K562 (cell line): ENCODE measurements around the gene PLXDC2. TPM values are rescaled to one million over a fixed set of nuclear protein-coding genes. Genes with fewer than 3 reads are reported as not detected.

ENCODE experiments used
- ATAC-seq: fragments of 200-7000 bp; cut with Tn5 transposase; 3 replicates; pipeline ENCODE4 v1.9.1; 2020; ENCODE audit warnings: moderate library complexity
- BruUV-seq: library from RNA; stranded (reverse); fragments of 400-500 nt; replicated peaks from 2 replicates; lab custom pipeline; 2021; lab: Mats Ljungman, UMichigan
- CTCF ChIA-PET: fragments of 300-600 bp; formaldehyde crosslinking; extraction: SDS; loops from one replicate; lab custom pipeline; 2021; ENCODE audit warnings: low intra/inter-chr PET ratio; lab: Yijun Ruan, JAX
- POLR2A ChIA-PET: fragments of 300-600, 350-650 bp; sonication (Branson Sonifier 250); formaldehyde crosslinking; extraction: SDS; loops from one replicate; lab custom pipeline; 2021; ENCODE audit warnings: antibody characterized with exemption, inconsistent platforms; lab: Yijun Ruan, JAX
- DNase-seq, 4 experiments: peaks; one replicate each; pipeline versions ENCODE4 v3.0.0 to v3.0.0-alpha.2; 2011 to 2018; ENCODE audit warnings: low spot score in 3 of 4, mixed read lengths in 3 of 4; ENCODE audit errors: extremely low read depth in 1 of 4
- FAIRE-seq: peaks from 2 replicates; lab custom pipeline; 2011; peaks lifted over from hg19 to GRCh38; lab: Jason Lieb, UNC
- H2AFZ ChIP-seq: 2 replicates; pipeline ENCODE4 v1.6.0; 2011; ENCODE audit warnings: low read depth, low read length, control low read depth, inconsistent platforms
- H3K27ac ChIP-seq: fragments of 200-600 bp; 3 replicates; pipeline ENCODE4 v1.8.0; 2011; ENCODE audit warnings: low read depth, mild to moderate bottlenecking, control low read depth, inconsistent platforms, low read length, moderate library complexity, mixed read lengths; ENCODE audit errors: extremely low read depth
- H3K27me3 ChIP-seq, 2 experiments: fragments of 300-600 bp in 1 of 2; 2 replicates in 1 of 2; 3 replicates in 1 of 2; pipeline versions ENCODE4 v1.6.0 to v1.8.0; 2011; ENCODE audit warnings: inconsistent platforms in 2 of 2, low read length in 2 of 2, mild to moderate bottlenecking in 1 of 2, mixed read lengths in 1 of 2, moderate library complexity in 1 of 2; ENCODE audit not compliant: control insufficient read depth in 2 of 2, insufficient read depth in 2 of 2
- H3K36me3 ChIP-seq: fragments of 300-600 bp; 3 replicates; pipeline ENCODE4 v1.8.0; 2011; ENCODE audit warnings: mild to moderate bottlenecking, low read length, inconsistent platforms; ENCODE audit not compliant: control insufficient read depth, insufficient read depth
- H3K4me1 ChIP-seq, 2 experiments: fragments of 200-600 bp in 1 of 2; replicated peaks in 1 of 2; 2 replicates in 1 of 2; 3 replicates in 1 of 2; pipeline versions ENCODE4 v1.5.1 to v1.8.0; 2011; ENCODE audit warnings: inconsistent platforms in 2 of 2, low read length in 2 of 2, mild to moderate bottlenecking in 1 of 2, mixed read lengths in 1 of 2, moderate library complexity in 1 of 2; ENCODE audit not compliant: control insufficient read depth in 2 of 2, insufficient read depth in 2 of 2
- H3K4me2 ChIP-seq: 2 replicates; pipeline ENCODE4 v1.6.1; 2011; ENCODE audit warnings: low read length, control low read depth, inconsistent platforms, mixed read lengths; ENCODE audit not compliant: insufficient read depth
- H3K4me3 ChIP-seq: fragments of 200-600 bp; sonication (generic), shearing (Covaris generic); 2 replicates; pipeline ENCODE4 v1.5.1; 2016; ENCODE audit warnings: control low read depth, inconsistent platforms
- H3K79me2 ChIP-seq: fragments of 200-600 bp; 3 replicates; pipeline ENCODE4 v1.8.0; 2011; ENCODE audit warnings: low read length, inconsistent platforms; ENCODE audit not compliant: control insufficient read depth, insufficient read depth
- H3K9ac ChIP-seq, 2 experiments: 2 replicates each; pipeline versions ENCODE4 v1.6.0 to v1.6.1; 2011; ENCODE audit warnings: low read depth in 2 of 2, low read length in 2 of 2, control low read depth in 1 of 2, inconsistent platforms in 1 of 2, mild to moderate bottlenecking in 1 of 2, mixed read lengths in 1 of 2; ENCODE audit not compliant: insufficient read depth in 1 of 2
- H3K9me1 ChIP-seq: one replicate; pipeline ENCODE4 v1.6.0; 2011; ENCODE audit warnings: inconsistent platforms, mild to moderate bottlenecking, low read length, moderate library complexity; ENCODE audit not compliant: control insufficient read depth, insufficient read depth
- H3K9me3 ChIP-seq: replicated peaks from 2 replicates; pipeline ENCODE4 v1.5.1; 2011; ENCODE audit warnings: low read depth, low read length, inconsistent platforms; ENCODE audit not compliant: control insufficient read depth, insufficient read depth
- H4K20me1 ChIP-seq: replicated peaks from 2 replicates; pipeline ENCODE4 v1.6.1; 2011; ENCODE audit warnings: low read length, inconsistent platforms, mixed read lengths; ENCODE audit not compliant: control insufficient read depth, insufficient read depth
- CBX8 ChIP-seq: fragments of 200-600 bp; sonication (generic); IDR thresholded peaks from 2 replicates; pipeline ENCODE4 v1.6.1; 2012; ENCODE audit warnings: borderline replicate concordance, mixed run types, low read depth, mild to moderate bottlenecking, moderate library complexity, mixed read lengths, low read length, control low read depth, inconsistent platforms; ENCODE audit not compliant: poor library complexity, severe bottlenecking; ENCODE audit errors: extremely low read depth
- GABPB2 ChIP-seq: fragments of 250-450 bp; sonication (Bioruptor Pico); conservative IDR thresholded peaks from 2 replicates; pipeline ENCODE4 v1.5.1; 2021; ENCODE audit warnings: mild to moderate bottlenecking
- MXI1 ChIP-seq: IDR thresholded peaks from 2 replicates; pipeline ENCODE4 v1.6.1; 2011; ENCODE audit warnings: low read depth, mild to moderate bottlenecking, improper control_type of control experiment, low read length
- PTTG1 ChIP-seq: fragments of 450-650 bp; IDR thresholded peaks from 2 replicates; pipeline ENCODE4 v1.6.1; 2016; ENCODE audit warnings: low read depth, mild to moderate bottlenecking, missing genetic modification characterization, missing compliant biosample characterization
- RAD21 ChIP-seq, 2 experiments: fragments of 250-450 bp in 1 of 2; fragments of 450-650 bp in 1 of 2; sonication (Bioruptor Pico) in 1 of 2; formaldehyde crosslinking in 1 of 2; IDR thresholded peaks in 1 of 2; conservative IDR thresholded peaks in 1 of 2; 2 replicates each; pipeline versions ENCODE4 v1.4.0 to v1.8.0; 2020 to 2022; ENCODE audit warnings: mild to moderate bottlenecking in 2 of 2, moderate library complexity in 1 of 2
- SAFB ChIP-seq: fragments of 200-400 bp; formaldehyde crosslinking; IDR thresholded peaks from 2 replicates; pipeline ENCODE4 v1.6.1; 2017; ENCODE audit warnings: low read depth, low read length, borderline replicate concordance
- ZNF232 ChIP-seq: sonication (generic); formaldehyde crosslinking; IDR thresholded peaks from 2 replicates; pipeline ENCODE4 v1.8.0; 2022; ENCODE audit warnings: mild to moderate bottlenecking, missing genetic modification reagents
- ZNF3 ChIP-seq: fragments of 250-450 bp; sonication (Bioruptor Pico); IDR thresholded peaks from 2 replicates; pipeline ENCODE4 v1.5.0; 2021; ENCODE audit warnings: mild to moderate bottlenecking, moderate library complexity
- WGBS: fragments of 100-300 bp; shearing (Covaris generic); methylation state at CpG from one replicate; pipeline ENCODE4 v1.1.6; 2016; ENCODE audit warnings: low coverage, mixed read lengths; ENCODE audit not compliant: insufficient coverage; ENCODE audit errors: missing lambda C conversion rate; 5-methylcytosine and 5-hydroxymethylcytosine counted together
- in situ Hi-C: fragments of 300-500 bp; cut with MboI; formaldehyde crosslinking; loops from 4 replicates; pipeline ENCODE4 v1.15.0; 2018; ENCODE audit warnings: inconsistent platforms, mixed read lengths
- intact Hi-C: fragments of 100-400 bp; cut with micrococcal nuclease; formaldehyde crosslinking; loops from 2 replicates; pipeline ENCODE4 v1.14.2; 2022
- polyA plus RNA-seq, 8 experiments: library from polyadenylated mRNA; depleted of rRNA in 4 of 8; stranded (reverse) in 5 of 8; unstranded in 3 of 8; fragments of >200 nt; fragmentation: Nextera tagmentation in 2 of 8; fragmentation: Illumina TruSeq in 1 of 8; extraction: Ambion mirVana in 2 of 8; extraction: Trizol in 1 of 8; gene quantifications; 2 replicates each; pipeline versions ENCODE4 v1.2.1 to v1.2.3, GENCODE V29; 2011 to 2014; ENCODE audit warnings: inconsistent platforms in 1 of 8, missing spikeins in 1 of 8
- total RNA-seq, 7 experiments: library from RNA; depleted of rRNA in 6 of 7; stranded (reverse); fragments of >200 nt in 6 of 7; fragmentation: Illumina TruSeq in 2 of 7; extraction: Trizol in 2 of 7; gene quantifications; 2 replicates each; pipeline versions ENCODE4 v1.2.1 to v1.2.3, GENCODE V29; 2011 to 2021; ENCODE audit warnings: low replicate concordance in 1 of 7

The PLXDC2 gene
- total and polyA plus RNA-seq, 9 of the 15 experiments (the other 6 are each of a cell fraction or from before 2014, with no cell fraction given): 0.01 to 0.33 (median 0.10) TPM; not detected in 3

GRCh38 chr10:19832699-19833098, 16.5 kb downstream of the PLXDC2 start:
- Histone ChIP-seq H3K9me3 (no peaks in the 10 kb centered on the region; the same call in 1 of the 2 replicates), H3K9me1 (no peaks in the 10 kb centered on the region), H2AFZ (no peak overlapping the region), H3K4me3 (no peak overlapping the region), H3K27ac (no peak overlapping the region), H3K27me3 (no peaks in the 10 kb centered on the region), H3K4me1 (no peaks in the 10 kb centered on the region), H3K79me2 (no peaks in the 10 kb centered on the region), H3K36me3 (no peaks in the 10 kb centered on the region), H3K9ac (no peak overlapping the region), H4K20me1 (no peaks in the 10 kb centered on the region), H3K4me2 (no peak overlapping the region)
- CTCF ChIA-PET: no interaction called here
- WGBS: 0% methylated on average over 8 of the region's 9 CpGs
- DNase-seq (no peak), ATAC-seq (no peak), FAIRE-seq (no peak)
- POLR2A ChIA-PET: no interaction called here
- in situ Hi-C loops: no loop called here
- no peak for TF ChIP-seq RAD21 (CRISPR knock-in tag; conservative IDR thresholded peaks at IDR 0.05 in 1 of 2, IDR thresholded peaks at IDR 0.05 in 1 of 2)
- no peak for TF ChIP-seq PTTG1 (tag)
- TF ChIP-seq ZNF3 (CRISPR knock-in tag): no peak
- TF ChIP-seq MXI1: no peak
- no peak for TF ChIP-seq ZNF232
- TF ChIP-seq GABPB2: no peak
- TF ChIP-seq SAFB: no peak
- no peak for TF ChIP-seq CBX8
- intact Hi-C loops: no loop called here
- no TSS peak for BruUV-seq
